Measurements from ENCODE around the gene GDPD5.

DNA sequence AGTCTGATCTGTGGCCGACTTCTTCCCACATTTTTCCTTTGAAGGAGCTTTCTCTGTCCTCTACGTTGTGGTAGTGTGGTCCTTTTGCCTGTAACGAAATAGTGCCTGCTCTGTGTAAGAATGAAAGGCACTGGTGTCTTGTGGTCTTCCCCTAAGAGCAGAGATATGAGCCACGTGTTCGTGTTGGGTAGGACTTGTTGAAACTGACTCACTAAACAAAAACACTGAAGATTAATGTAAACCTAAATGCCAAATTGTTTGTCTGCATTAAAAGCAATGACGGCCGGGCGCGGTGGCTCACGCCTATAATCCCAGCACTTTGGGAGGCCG is 136.5 kb downstream of the GDPD5 start:
- no peak for TF ChIP-seq GATA3 (IDR thresholded peaks at IDR 0.05; ENCODE audit: low read depth, low read length)
- no peak for TF ChIP-seq GATA2 (IDR thresholded peaks at IDR 0.05; ENCODE audit: low read depth, low read length)

Data from SH-SY5Y (cell line).